Retina (tissue), 1 donor: Measurements from ENCODE around the gene CAMK1D.
A peak's percentile ranks its signal among the peaks of the same experiment; 100 is the strongest.

Source experiments
- DNase-seq: peaks from one replicate; pipeline ENCODE4 v3.0.0-alpha.2; 2016

The CAMK1D gene

DNA sequence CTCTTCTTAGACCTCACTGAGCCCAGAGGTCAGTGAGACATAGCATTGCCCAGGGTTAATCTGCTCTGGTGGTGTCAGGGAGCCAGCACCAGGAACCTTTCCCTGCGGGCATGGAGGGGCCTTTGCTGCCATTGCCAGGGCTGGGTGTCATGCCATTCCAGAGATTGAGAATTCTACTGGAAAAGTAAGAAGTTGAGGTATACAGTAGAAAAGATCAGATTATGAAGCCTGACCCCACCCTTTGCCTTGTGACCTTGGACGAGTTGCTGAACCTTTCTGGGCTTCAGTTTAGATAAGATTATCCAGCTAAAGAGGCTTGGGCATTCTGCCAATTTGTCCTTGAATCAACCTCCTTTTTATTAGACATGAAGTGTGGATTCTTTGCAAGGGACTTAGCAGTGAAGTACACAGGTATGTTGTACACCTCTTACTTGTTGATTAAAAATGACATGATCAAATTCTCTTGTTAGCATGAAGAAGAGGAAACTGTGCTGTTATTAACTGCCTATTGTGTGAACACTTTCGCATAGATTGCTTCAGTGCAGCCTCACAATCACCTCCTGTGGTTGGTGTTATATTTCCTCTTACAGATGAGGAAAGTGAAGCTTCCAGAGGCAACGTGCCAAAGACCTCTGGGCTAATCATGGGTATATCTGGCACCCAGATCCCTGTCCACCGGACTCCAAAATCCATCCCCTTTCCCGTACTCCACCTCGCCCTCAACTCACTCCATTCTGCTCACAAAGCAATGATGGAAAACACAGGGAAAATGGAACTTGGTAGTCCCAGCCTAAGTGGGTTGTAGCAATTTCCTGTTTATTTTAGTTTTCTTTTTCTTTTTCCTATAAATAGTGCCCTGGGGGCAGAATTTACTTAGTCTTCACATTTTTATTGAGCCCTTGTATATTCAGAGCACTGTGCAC is 151.3 kb downstream of the CAMK1D start:
- DNase-seq, result no peak

DNA sequence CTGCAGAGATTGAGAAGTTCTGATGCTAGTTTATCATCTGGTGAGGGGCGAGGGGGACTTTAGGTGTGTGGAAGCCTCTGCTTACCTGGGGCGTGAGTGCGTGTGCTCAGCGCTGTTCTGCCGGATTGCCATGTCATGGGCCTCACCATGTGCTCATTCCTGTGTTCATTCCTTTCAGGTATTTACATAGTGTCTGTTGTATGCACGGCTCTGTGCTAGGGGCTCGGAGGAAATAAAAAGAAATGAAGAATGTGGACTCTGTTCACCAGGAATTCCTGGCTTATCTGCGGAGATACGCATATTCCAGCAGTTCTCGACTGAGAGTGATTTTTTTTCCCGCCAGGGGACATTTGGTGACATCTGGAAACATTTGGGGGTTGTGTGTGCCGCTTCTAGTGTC is 152.0 kb downstream of the CAMK1D start:
- no peak for DNase-seq

DNA sequence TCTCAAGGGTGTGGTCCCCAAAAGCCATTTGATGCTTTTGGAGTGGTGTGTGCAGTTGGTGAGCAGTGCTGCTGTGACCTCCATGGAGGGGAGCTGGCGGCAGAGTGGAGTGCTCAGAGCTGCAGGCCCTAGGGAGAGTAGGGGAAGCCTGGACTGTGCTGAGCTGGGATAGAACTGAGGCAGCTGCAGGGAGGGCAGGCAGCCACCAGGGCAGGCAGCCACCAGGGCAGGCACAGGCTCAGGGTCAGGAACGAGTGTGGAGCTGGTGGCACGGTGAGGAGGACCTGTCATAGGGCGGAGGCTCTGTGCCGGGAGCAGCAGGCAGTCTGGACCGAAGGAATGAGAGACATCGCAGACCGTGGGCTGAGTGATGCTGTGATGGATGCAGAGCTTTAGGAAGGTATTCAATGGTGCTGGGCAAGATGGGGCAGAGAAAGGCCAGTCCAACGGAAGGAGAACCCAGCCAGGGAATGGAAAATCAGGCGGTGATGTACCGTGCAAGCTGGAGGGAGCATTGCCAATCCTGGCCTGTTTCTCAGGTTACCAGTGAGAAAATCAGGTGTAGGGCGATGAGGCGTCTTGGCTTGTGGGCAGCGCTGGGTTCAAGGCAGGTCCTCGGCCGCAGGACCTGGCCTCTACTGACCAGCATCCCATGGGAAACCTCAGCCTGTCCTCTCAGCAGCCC is 152.6 kb downstream of the CAMK1D start:
- peak; percentile 28 for DNase-seq

DNA sequence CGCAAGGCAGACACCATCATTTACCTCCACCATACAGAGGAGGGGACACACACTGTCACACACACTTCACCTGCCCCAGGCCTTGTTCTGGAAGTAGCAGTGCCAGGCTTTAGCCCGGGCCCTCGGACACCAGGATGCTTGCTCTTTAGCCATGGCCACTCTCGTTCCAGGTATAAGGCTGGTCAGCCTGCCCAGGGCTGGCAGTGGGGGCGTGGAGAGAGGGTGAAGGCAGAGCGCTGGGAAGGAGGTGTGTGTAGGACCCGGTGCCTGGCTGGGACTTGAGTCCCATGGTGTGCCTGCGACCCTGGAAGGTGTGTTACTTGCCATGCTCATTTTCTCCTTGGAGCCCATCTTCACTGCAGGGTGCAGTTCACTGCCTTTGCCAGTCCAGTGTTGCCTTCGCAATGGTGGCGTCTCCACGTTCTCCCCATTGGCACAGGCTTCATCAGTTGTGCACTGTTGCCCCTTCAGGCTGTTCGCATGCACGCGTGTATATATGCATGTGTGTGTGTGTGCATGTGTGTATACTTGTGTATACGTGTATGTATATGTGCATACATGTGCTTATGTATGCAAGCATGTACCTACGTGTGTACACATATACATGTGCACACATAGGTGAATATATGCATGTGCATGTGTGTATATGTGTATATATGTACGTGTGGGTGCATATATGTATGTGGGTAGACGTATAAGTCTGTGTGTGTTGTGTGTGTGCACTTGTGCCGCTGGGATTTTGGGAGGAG is 153.4 kb downstream of the CAMK1D start:
- DNase-seq, result no peak

DNA sequence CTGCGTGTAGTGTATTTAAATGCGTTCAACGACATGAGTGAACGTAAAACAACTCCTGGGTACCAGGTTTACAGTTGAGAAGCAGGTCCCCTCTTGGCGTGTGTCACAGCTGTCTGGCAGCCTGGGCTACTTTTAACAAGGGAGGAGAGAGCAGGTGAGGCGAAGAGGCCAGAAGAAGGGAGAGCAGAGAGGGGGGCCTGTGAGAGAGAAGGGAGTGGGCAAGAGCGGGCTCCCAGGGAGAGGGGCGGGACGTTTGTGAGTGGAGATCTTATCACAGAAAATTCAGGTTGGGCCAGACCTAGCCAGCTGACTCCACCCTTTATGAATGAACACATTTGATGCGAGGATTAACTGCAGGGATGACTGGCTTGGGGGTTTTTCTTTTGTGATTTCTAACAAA is 154.0 kb downstream of the CAMK1D start:
- no peak for DNase-seq

DNA sequence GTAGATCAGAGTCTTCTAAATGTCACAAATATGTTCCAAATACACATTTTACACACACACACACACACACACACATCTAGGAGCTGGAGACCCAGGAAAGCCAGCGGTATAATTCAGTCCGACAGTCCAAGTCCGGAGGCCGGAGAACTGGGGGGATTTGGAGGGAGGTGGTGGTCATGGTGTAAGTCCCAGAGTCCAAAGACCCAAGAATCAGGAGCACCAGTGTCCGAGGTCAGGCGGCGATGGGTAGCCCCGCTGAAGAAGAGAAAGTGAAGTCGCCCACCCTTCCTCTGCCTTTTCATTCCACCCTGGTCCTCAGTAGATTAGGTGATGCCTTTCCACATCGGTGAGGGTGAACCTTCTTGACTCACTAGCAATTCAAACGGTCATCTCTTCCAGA is 154.8 kb downstream of the CAMK1D start:
- no peak for DNase-seq

DNA sequence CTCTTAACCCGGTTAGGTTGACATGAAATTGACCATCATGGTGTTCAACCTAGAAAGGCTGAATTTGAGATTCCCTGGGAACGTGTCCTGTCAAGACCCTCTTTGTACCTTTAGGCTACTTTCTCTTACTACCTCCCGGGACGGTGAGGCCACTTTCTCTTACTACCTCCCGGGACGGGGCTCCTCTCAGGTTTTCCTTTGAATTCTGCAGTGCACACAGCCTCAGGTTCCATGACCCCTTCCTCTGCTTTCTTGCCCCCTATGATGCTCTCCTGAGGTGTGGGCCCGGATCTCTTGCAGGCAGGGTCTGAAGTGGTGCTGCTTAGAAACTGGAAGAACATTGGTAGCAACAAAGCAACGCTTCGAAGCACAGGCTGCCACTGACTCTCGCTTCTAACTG is 155.3 kb downstream of the CAMK1D start:
- DNase-seq, result no peak

DNA sequence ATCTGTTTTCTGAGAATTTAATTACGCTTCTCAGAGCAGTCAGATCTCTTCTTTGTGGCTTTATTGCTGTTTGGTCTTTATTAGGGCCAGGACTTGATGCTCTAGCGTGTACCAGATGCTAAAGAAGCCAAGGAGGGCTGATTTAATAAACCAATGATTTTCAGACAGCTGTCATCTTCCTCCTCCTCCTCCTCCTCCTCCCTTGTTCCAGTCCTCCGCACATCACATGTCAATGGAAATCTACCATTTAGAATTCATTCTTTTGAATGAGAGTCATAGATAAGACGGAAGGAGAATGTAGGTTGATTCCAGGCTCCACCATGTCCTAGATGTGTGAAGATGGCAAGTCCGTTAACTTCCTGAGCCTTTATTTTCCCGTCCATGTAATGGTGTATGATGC is 156.3 kb downstream of the CAMK1D start:
- DNase-seq, result no peak

DNA sequence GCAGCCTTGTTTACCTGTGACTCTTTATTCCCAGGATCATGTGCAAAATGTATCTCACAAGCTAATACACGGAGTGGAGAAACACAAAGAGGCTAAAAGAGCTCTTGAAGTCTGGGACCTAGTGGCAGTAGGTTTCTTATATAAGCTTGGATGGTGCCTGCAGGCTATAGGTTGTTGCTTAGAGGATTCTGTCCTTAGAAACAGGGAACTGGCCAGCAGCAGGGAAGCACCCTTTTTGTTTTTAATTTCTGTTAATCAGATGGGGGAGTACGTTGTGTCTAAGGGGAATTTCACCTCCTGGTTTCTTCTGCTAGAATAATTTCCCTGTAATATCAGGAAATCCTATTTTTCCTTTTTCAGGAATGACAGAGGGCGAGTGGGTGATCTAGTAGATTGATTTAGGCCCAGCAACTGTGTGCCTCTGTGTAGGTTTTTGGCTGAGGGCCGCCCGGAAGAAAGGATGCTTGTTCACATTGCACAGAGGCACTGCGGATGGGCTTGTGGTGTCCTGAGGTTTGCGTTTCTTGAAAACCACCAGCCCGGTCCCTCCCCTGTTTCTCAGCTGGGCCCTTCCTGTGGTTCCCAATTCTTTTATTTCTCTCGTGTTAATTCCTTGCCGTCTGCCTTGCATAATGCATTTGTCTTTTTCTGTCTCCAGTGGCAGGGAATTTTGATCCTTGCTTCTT is 158.0 kb downstream of the CAMK1D start:
- DNase-seq, result no peak

DNA sequence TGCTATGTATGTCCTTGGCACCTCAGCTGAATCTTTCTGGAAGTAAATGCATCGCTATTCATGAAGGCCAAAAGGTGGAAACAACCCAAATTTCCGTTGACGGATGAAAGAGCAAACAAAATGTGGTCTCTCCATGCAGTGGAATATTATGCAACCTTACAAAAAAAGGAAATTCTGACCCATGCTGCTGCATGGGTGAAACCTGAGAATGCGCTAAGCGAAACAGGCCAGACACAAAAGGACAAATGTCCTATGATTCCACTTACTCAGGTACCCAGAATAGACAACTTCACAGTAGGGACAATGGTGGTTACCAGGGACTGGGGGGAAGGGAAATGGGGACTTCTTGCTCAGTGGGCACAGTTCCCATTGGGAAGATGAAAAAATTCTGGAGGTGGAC is 158.8 kb downstream of the CAMK1D start:
- DNase-seq, result no peak

DNA sequence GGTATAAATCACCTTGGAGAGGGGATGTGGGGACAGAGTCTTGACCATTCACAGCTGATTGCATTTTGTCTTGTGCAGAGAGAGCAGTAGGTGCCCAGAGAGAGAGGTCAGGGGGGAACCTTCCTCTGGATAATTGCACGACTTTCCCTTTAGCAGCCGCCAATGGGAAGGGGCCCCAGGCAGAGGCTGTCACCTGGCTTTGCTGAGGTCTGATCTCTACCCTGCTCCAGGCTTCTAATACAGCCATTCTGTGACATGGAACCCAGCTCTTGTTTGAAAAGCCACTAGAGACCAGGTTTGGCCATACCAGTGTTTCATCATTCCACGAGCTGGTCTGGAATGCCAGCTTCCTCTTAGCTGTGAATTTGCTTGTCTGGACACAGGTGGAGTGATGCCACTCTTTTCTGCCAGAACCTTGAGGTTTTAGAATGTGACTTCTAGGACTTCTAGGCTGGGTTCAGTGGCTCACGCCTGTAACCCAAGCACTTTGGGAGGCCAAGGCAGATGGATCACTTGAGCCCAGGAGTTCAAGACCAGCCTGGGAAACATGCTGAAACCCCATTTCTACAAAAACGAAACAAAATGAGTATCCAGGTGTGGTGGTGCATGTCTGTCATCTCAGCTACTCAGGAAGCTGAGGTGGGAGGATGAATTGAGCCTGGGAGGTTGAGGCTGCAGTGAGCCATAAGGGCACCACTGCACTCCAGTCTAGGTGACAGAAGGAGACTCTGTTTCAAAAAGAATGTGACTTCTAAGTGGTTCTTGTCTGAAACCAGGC is 159.9 kb downstream of the CAMK1D start:
- DNase-seq, result no peak

DNA sequence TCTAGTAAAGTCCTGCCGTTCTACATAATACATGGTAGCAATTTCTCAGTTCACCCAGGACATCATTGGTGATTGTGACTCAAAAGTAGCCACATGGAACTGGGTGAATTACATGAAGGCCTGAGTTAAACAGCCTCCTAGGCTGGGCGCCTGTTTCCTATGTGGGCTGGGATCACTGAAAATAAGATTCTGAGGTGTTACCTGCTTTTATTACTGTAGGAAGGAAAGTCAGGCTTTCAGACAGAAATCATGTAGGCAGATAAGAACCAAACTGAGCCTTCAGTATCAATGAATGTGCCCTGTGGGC is 160.4 kb downstream of the CAMK1D start:
- no peak for DNase-seq

DNA sequence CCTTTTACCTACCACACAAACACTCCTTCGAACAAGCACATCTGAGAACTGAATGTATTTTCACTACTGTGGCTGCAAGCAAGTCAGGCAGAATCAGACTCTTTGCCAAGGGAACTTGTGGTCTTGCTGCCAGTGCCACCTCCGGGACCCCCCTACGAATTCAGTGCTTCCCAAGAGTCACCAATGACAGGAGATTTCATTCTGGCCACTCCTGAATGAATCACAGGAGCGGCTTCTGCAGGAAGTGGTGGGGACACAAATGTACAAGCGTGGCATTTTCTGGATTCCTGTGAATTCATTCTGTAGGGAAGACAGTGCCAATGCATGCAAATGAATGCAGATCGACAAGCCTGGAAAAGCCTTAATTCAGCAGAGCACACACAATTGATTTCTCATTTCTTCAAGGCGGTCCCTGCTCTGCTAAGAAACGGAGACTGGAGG is 161.2 kb downstream of the CAMK1D start:
- DNase-seq, result no peak

DNA sequence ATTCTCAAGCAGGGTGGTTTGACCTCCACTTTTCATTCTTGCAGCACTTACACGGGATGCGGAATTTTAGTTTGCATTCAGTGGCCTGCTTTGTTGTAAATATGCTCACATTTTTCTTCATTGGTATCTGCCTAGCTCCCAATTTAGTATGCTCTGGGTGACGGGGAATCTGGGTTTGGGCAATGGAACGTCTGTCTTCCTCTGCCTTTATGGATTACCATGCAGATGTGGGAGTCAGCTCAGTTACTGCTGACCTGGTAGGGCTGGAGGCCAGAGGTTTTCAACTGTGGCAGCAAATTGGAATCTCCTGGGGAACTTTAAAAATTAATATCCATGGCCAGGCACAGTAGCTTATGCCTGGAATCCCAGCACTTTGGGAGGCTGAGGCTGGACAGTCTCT is 161.6 kb downstream of the CAMK1D start:
- no peak for DNase-seq

DNA sequence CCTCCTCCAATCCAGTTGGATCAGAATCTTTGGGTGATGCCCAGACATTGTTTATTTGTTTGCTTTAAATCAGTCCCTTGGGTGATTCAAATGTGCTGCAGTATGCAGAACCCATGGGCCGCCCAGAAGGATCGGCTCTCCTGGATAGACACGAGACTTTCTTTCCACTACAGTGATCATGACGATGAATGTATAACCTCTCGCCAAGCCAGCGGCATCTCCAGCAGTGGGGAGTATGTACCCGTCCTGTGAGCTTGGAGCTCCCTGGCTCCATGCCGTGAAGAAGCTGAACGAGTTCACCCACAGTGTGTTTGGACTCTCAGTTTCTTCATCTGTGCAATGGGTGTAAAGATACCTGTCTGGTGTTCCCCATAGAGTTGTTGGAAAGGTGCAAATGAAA is 162.3 kb downstream of the CAMK1D start:
- no peak for DNase-seq

DNA sequence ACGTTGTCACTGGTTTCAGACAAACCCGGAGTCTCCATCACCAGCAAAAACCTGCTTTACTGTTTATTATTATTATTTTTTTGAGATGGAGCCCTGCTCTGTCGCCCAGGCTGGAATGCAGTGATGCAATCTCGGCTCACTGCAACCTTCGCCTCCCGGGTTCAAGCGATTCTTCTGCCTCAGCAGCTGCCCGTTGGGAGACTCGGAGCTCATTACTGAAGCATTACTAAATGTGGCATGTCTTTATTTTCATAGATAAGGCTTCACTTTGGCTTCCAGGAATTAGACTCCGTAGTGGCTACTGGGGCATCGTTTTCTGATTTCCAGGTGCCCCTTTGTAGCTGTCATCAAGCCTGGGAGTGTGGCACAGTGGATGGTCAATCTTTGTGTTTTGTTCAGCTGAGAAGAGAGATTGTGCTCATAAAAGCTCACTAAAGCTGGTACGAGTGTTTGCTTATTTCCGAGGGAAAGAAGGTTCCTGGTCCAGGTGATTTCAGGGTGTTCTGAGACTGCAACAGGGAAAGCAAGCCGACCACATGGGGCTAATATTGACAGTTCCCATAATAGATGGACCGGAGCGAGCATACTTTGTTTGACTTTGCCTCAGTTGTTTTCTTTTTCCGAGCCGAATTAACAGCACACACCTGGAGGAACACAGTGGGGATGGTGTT is 163.1 kb downstream of the CAMK1D start:
- peak; percentile 56 for DNase-seq

DNA sequence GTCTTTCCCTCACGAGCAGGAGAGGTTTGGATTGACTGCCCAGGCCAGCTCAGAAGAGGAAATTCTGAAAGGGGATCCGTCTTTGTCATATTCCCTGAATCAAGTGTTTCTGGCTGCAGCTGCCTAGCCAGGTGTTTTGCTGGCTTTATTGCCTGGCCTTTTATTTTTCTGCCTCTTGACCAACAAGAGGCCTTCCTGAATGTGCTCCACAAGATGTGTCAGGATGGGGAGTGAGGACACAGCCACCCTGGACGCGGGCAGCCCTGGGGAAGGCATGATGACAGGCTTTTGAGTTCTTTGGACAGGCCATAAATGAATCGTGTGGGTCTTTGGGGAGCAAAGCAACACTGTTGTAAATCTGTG is 163.6 kb downstream of the CAMK1D start:
- peak; percentile 30 for DNase-seq

DNA sequence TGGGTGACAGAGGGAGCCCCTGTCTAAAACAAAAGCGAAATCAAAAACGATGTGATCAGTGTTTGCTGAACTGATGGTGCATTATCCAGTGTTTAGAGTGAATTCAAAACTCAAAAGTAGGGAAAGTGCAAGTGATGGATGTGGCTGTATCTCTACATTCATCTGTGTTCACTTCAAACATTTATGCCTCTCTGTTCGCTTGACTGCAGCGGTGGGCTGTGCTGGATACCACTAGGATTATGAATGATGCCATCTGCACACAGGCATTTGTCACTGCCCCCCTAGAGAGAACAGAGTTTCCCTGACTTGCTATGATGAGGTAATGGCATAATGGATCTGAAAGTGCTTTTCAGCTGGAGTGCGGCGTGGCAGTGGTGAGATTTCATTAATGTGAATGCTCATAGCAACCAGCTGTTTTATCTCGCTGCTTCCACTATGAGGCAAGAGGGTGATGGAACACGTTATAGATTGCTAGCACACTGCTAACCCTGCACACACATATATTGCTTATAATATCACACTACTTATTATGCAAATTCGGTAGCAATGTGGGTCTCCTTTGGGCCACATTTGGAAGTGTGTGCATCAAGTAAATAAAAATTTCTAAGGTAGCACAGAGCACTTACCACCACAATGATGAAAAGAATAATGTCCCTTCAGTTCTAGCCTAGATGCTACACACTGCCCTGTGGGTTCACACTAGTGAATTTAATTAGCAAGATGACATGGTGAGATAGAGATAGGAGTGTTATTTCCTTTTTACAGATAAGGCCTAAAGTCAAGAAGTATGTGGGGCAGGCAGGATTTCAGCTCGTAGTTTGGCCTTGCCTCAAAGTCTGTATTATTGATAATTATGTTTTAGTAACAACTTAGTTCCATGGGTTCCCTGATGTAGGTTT is 164.7 kb downstream of the CAMK1D start:
- DNase-seq, result peak; percentile 65

DNA sequence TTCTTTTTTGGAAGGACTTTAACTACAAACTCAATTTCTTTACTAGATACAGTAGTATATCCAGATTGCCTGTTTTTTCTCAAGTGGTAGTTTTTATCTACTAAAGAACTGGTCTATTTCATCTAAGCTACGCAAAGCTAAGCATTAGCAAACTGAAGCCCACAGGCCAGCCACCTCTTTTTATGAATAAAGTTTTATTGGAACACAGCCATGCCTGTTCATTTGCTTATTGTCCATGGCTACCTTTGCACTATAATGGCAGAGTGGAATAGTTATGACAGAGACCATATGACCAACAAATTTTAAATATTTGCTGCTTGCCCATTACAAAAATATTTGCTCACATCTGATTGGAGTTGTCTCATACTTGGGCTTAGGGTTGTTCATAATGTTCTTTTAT is 168.7 kb downstream of the CAMK1D start:
- DNase-seq, result no peak

DNA sequence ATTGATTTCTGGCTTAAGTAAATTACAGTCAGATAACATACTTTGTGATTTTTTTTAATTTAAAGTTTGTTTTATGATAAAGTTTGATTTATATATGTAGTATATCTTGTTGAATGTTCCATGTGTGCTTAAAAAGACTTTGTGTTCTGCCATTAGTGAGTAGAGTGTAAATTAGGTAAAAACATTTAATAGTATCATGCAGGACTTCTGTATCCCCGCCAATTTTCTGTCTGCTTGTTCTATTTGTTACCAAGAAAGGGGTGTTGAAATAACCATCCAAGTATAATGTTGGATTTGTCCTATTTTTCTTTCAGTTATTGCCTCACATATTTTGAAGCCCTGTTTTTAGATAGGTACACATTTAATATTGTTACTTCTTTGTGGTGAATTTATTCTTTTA is 172.1 kb downstream of the CAMK1D start:
- no peak for DNase-seq

DNA sequence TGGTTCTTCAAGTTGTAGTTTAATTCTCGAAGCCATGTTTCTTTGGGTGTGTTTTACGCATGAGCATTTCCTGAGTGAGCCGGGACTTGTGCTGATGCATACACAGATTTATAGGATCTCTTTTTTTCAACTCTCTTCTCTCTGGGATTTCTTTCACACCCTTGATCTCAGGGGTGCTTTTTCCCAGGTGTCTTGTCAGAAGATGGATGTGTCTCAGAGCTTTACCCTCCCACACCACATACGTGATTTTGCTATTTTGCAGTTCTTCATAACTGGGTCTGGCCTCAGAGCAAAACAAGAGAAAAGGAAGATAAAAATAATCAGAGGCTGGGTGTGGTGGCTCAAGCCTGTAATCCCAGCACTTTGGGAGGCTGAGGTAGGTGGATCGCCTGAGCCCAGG is 177.0 kb downstream of the CAMK1D start:
- no peak for DNase-seq
